Fibroblast of gingiva (primary cell): ENCODE data around the gene FANCC.
"Not testable (repeated sequence)": the region's sequence is repeated elsewhere in the genome, so short reads cannot be mapped to it uniquely, and the experiment has no call there.

Source experiments
- DNase-seq: peaks from one replicate; pipeline ENCODE4 v3.0.0-alpha.2; 2011; ENCODE audit warnings: low read depth

Gene FANCC

DNA sequence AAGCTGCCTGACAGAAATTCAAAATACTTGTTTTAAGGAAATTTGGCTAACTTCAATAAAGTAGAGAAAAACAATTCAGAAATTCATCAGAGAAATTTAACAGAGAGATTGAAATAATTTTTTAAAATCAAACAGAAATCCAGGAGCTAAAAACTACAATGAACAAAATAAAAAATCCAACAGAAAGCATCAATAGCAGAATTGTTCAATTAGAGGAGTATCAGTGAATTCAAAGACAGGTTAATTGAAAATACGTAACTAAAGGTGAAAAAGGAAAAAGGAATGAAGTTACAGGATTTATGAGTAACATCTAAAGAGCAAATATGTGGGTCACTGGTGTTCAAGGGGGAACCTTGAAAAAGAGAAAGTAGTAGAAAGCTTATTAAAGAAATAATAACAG is 36.8 kb downstream of the FANCC start:
- no peak for DNase-seq

DNA sequence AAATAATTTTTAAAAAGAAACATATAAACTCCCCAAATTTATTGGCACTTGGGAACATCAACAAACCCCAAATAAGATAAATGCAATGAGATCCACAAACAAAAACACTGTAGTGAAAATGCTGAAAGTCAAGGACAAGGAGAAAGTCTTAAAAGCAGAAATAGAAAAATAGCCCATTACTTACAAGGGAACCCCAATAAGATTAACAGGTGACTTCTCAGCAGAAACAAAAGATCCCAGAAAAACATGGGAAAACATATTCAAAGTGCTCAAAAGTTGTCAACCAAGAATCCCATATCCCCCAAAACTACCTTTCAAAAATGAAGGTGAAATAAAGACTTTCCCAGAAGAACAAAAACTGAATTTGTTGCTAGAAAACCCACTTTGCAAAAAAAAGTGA is 40.0 kb downstream of the FANCC start:
- no peak for DNase-seq

DNA sequence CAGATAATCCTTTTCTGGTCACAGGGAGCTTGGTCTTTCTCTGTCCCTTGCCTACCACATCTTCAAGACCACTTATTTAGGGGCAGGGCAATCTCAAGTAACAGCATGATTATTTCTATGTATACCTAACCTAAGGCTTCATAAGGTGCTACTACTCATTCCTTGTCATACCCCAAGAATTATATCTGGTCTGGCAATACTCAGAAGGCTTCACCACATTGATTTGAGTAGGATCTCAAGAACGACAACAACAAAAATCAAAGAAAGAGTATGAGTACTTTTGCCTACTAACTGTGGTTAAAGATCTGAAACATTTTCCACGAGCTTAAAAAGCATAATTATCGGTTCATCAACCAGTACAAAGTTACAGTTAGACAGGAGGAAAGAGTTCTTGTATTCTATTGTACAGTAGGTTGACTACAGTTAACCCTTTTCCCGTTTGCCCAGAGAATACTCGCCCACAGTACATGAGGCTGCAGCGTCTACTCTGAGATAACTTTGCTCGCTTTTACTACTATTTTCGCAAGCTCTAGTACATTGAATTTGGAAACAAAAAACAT is 41.0 kb downstream of the FANCC start:
- no peak for DNase-seq

DNA sequence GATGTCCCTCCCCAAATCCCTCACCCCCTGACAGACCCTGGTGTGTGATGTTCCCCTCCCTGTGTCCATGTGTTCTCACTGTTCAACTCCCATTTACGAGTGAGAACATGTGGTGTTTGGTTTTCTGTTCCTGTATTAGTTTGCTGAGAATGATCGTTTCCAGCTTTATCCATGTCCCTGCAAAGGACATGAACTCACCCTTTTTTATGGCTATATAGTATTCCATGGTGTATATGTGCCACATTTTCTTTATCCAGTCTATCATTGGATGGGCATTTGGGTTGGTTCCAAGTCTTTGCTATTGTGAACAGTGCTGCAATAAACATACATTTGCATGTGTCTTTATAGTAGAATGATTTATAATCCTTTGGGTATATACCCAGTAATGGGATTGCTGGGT is 43.3 kb downstream of the FANCC start:
- DNase-seq = not testable (repeated sequence)

- DNase-seq = no peak
Measured at GRCh38 chr9:95273369-95274022, 44.0 kb downstream of the FANCC start.

DNA sequence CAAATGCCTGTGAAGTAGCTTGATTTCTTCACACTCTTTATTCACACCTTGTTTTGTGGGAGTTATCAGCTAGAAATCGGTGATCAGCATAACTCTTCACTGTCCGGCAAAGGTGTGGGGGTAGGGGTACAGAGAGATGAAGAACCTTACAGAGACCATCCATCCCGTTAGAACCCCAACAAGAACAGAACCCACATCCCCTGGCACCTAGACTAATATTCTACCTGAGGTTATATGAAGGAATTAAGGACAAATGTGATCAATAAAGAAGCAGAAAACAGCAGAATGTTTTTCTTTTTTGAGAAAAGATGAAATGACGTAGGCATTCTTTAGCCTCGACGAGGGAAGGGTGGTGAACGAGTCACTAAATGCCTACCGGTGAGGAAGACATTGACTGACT is 44.7 kb downstream of the FANCC start:
- DNase-seq = no peak

DNA sequence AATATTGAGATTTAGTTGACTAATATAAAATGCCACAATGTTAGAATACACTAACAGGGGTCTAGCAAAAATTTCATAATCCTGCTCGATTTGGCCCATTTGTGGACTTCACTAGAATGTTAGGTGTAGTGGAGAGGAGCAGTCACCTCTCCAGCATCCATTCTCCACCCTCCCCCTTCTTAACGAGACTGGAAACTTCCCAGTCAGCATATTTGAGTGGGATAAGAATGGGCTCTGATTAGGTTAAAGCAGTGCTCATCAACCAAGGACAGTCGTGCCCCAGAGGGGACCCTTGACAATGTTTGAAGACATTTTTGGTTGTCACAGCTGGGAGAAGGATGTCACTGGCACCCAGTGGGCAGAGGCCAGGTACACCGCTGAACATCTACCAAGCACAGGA is 46.7 kb downstream of the FANCC start:
- no peak for DNase-seq

DNA sequence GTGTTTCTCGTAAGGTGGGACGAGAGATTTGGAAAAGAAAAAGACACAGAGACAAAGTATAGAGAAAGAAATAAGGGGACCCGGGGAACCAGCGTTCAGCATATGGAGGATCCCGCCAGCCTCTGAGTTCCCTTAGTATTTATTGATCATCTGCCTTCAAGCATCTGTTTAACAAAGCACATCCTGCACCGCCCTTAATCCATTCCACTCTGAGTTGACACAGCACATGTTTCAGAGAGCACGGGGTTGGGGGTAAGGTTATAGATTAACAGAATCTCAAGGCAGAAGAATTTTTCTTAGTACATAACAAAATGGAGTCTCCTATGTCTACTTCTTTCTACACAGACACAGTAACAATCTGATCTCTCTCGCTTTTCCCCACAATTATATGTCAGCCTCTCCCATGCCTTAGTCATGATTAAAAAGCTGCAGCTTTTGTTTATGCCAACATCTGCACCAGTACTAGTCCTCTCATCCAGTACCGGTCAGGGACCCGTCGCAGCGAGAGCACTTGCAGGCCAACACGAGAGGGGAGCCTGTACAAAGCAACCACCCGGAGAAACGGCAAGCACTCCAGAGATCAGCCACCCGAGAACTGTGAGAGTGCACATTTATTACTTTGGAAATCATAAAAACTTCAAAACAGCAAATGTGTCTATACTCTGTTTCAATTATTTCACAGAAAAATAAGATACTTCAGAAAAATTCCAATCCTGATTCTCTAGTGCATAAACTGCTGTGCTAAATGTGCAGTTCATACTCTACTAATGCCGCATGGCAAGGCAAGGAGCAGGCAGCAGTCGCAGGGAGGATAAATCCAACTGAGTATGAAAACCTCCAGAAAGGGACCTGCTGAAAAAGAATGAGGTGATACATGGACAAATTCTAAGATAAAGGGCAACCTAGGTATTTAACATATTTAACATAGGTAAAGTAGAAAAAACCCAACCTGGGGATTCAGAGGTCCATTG is 47.4 kb downstream of the FANCC start:
- peak; percentile 4 for DNase-seq

DNA sequence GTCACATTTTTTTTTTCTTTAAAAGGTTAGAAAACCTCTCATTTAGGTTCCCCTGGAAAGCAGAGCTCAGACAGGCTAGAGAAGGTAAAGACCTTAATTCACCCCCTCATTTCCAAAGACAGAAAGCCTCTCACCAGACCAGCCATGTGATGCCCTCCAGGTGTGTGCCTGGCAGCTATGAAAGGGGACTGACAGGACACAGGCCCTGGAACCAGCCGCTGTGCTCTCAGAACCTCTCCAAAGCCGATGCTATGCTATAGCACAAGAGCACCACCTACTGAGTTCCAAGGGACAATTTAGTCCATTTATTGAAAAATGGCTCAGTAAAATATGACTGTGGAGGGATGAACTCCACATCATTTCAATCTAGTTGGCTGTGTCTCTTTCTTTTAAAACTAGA is 48.8 kb downstream of the FANCC start:
- DNase-seq = peak; percentile 34

DNA sequence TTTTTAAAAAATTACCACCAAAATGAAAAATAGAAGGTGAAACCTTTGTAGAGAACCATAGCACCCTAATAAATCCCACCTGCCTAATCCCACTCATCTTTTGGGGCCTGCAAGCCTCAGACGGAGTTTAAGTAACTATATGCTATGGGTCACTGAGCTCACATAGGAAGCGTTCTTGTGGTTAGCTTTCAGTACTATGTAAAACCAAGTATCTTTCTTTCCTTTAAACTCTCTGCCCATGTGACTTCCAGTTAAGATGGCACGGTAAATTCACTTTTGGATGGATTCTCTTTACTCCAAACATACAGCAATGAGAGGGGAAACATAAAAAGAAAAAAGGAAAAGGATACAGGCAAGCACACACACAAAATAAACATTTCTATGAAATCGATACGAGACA is 50.9 kb downstream of the FANCC start:
- no peak for DNase-seq

DNA sequence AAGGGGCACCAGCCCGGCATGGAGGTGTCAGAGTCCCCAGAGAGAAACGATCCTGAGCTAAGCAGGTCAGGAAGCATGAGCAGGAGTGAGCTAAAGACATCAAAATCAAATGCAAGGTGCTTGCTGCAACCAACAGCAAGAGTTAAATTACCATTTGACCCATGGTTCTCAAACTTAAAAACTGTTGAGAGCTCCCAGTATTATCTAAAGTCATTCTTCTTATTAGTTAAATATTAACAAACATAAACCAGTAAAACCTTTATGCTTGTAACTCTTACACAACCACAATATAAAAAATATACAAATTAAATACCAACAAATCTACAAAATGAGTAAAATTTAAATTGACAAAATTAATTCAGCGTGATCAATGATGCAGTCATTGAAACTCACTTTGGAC is 51.5 kb downstream of the FANCC start:
- DNase-seq = no peak

DNA sequence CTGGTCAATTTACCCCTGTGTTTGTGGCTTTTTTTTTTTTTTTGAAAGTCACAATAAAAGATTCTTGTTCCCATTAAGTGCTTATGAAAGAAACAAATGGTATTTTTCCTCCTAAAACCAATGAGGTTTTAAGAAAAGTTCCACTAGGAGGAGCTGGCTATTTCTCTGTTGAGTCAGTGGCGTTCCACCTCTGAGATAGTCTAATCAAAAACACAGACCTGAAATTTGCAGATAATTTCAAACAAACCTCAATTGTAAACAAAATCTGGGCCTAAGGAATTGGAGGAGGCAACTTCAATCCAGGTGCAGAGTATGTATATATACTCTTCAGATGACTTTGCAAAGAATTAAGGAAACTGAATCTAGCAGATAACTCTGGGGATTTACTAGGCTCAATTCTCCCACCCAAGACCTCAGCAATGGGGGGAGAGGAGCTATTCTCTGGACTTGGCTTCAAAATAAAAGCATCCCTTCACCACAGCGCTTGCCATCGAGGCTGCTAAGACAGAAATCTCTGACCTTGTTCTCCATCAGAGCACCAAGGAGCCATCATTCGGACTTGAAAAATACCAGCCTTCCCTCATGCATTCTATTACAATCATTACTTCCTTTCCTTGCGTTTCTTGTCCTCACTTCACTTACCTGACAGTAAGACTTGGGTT is 52.4 kb downstream of the FANCC start:
- peak; percentile 39 for DNase-seq

DNA sequence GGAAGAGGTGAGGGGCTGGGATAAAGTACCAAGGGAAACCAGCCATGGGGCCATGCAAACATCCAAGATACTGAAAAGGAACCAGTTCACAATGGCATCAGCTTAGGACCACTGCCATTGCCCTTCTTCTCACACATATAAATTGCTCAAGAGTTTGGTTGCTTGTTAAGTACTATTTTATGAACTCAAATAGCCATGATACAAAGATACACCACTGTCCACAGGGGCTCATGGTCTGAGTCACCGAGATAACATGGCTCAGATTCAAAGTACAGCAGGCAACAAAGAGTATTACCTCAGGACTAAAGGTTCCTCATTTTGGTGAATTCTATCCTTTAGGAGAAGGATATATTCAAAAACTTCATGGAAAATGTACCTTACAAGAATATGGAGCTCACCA is 55.6 kb downstream of the FANCC start:
- DNase-seq = no peak

- no peak for DNase-seq
Measured at GRCh38 chr9:95250462-95251221, 66.9 kb downstream of the FANCC start.

GRCh38 chr9:95249986-95250385 is 67.5 kb downstream of the FANCC start:
- no peak for DNase-seq

DNA sequence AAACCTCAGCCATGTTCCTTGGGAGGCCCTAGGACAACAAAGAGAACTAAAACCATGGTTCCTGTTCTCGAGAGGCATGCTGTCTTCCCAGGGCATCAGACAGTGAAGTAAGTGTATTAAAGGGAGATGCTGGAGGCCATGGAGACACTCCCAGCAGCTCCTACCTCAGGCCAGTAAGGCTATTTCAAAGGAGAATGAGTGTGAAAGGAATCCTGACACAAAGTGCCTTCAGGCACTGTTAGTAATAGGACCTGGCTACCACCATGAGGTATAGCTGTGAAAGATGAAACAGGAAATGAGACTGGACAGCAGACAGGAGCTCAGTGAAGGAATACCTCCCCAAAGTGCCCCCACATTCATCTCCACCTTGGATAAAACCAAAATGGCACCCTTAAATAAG is 71.0 kb downstream of the FANCC start:
- no peak for DNase-seq

DNA sequence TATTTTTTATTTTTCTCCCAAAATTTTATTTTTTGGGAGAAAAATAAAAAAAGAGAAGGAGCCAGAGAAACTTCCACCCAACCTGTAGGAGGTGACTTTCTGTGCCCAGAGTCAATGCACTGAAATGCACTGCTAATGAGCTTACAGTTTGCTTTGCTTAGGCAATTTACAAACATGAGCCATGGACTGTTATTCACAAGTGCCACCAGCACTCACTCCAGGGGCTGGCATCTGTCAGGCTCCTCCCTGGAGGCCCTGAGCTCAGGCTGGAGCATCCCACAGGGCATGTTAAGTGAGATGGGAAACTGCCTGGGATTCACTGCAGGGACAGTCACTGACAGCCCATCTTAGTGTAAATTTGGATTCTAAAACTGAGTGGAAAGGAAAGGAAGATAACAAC is 74.9 kb downstream of the FANCC start:
- DNase-seq = no peak

GRCh38 chr9:95239071-95239470 is 78.4 kb downstream of the FANCC start:
- no peak for DNase-seq

DNA sequence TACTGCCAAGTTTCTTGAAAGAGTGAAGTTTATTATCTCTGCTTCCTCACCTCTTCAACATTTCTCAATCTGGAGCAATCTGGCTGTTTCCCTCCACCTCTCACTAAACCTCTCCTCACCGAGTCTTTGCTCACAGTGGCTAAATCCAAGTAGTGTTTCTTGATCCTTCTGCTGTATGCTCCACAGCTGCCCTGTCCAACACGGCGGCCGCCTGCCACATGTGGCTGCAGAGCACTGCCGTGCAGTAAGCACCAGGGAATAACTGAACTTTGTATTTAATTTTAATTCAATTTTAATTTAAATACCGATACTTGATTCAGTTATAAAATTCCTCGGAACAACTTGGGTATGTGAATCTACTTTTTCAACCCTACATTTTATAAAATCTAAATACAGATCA is 80.2 kb downstream of the FANCC start:
- no peak for DNase-seq

GRCh38 chr9:95230046-95230445 is 87.5 kb downstream of the FANCC start:
- no peak for DNase-seq

GRCh38 chr9:95229230-95229915 is 88.1 kb downstream of the FANCC start:
- DNase-seq = no peak
